H7 (cell line): Measurements from ENCODE around the gene OSBPL1A. TPM values are rescaled to one million over a fixed set of nuclear protein-coding genes. Genes with fewer than 3 reads are reported as not detected.

Experiments
- DNase-seq: peaks from one replicate; pipeline ENCODE4 v3.0.0; 2012
- H3K27me3 ChIP-seq: 2 replicates; pipeline ENCODE4 v1.6.0; 2011; ENCODE audit warnings: mild to moderate bottlenecking, low read length; ENCODE audit not compliant: control insufficient read depth, insufficient read depth
- H3K36me3 ChIP-seq: replicated peaks from 2 replicates; pipeline ENCODE4 v1.5.1; 2011; ENCODE audit warnings: low read length; ENCODE audit not compliant: control insufficient read depth, insufficient read depth
- H3K4me3 ChIP-seq: 2 replicates; pipeline ENCODE4 v1.5.1; 2011; ENCODE audit warnings: low read depth, mild to moderate bottlenecking, control low read depth, low read length, moderate library complexity; ENCODE audit not compliant: insufficient read depth
- total RNA-seq: library from RNA; depleted of rRNA; stranded (reverse); fragments of >200 nt; shearing (Covaris generic); gene quantifications from 2 replicates; pipeline ENCODE4 v1.2.3, GENCODE V29; 2014

OSBPL1A gene
- total RNA-seq, 1 experiment from 2014 or later: 48.3 TPM

GRCh38 chr18:24254071-24254470, 143.6 kb downstream of the OSBPL1A start:
- H3K4me3 ChIP-seq: no peak overlapping the region

DNA sequence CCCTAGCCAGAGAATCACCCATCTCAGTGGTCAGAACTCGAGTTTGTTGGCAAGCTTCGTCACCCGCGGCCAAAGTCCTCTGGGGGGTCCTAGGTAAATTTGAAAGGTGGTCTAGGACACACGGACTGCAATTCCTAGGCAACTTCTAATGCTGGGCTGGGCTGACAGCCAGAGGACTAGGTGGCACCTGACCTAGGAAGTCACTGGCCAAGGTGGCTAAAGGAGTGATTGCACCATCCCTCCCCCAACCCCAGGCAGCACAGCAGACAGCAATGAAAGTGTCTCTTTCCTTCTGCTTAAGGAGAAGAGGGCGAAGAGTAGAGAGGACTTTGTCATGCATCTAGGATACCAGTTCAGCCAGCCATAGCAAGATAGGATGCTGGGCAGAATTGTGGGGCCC, 147.9 kb downstream of the OSBPL1A start:
- H3K4me3 ChIP-seq: no peak overlapping the region
- H3K36me3 ChIP-seq: no peaks in the 10 kb centered on the region
- DNase-seq: no peak
- H3K27me3 ChIP-seq: no peaks in the 10 kb centered on the region

More at GRCh38 chr18:24254071-24254470, 143.6 kb downstream of the OSBPL1A start:
- Histone ChIP-seq H3K36me3 (no peaks in the 10 kb centered on the region), H3K27me3 (no peaks in the 10 kb centered on the region)
- no peak for DNase-seq

DNA sequence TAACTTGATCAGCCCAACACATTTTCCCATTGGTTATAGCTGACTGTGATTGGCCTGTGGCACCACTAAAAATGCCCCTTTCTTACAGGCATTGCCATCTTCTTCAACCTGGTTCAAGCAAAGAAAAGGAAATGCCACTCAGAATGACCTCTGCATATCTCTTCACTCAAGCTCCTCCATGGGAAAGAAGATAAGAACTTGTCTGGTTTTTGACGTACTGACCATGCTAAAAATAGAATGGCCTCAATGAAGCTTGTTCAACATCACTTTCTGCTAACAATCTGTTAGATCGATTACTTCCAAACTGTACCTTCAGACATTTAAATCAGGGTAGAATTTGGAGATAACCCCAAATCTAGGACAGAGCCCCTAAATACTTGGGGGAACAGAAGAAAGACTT, 149.3 kb downstream of the OSBPL1A start:
- no peaks in the 10 kb centered on the region for H3K27me3 ChIP-seq
- no peak overlapping the region for H3K4me3 ChIP-seq
- no peaks in the 10 kb centered on the region for H3K36me3 ChIP-seq
- no peak for DNase-seq

- H3K27me3 ChIP-seq: no peaks in the 10 kb centered on the region
- DNase-seq: no peak
- H3K4me3 ChIP-seq: no peak overlapping the region
- H3K36me3 ChIP-seq: no peaks in the 10 kb centered on the region
Measured at GRCh38 chr18:24246143-24246542, 151.5 kb downstream of the OSBPL1A start.

DNA sequence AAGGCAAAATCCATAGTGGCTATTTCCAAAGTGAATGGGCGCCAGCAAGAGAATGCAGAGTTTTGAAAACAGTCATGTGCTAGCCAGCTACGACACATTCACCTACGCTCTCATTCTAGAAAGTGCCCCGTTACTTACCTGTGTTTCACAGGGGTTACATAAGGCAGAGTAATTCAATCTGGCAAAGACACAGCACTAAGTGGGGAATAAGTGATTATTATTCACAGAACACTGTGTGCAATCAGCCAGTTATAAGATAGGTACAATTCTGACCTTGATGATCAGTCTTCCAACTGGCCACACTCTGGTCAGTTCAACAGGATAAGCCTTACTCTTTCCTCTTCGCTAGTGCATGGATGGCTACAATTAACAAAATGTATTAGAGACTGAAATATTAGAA, 152.9 kb downstream of the OSBPL1A start:
- Histone ChIP-seq H3K27me3 (no peaks in the 10 kb centered on the region), H3K4me3 (no peak overlapping the region), H3K36me3 (no peaks in the 10 kb centered on the region)
- no peak for DNase-seq

DNA sequence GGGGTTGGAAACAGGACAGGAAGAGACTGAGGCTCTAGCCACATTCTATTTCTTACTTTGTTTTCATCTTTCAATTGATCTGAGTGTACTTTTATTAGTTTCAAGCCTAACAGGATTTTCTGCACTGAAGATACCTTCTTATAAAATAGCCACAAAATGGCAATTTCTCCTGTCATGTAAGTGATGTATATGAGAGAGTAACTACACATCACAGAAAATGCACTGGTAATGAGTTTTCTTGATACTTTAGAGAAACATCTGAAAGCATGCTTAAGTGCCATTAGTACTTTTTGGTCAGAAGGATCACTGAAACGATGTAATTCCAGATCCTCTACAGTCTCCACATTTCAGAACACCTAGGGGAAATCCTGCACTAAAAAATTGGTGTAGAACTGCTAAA, 153.9 kb downstream of the OSBPL1A start:
- no peaks in the 10 kb centered on the region for H3K27me3 ChIP-seq
- H3K4me3 ChIP-seq: no peak overlapping the region
- H3K36me3 ChIP-seq: no peaks in the 10 kb centered on the region
- DNase-seq: no peak

DNA sequence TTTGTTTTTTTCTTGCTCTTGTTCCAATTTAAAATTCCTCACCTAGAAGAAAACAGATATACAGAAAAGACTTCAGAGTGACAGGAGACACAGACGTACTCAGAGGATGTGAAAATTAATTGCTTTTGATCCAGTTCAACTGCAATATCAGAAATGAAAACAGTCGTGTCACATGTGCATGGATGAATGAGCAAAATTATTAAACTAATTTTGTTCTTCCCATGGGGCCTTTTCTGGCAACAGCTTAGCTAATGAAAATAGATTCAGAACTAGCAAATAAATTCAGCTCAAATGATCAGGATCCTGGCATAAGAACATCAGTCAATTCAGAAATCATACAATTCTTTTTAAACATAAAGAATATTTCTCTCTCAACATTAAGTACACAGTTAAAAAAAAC, 158.3 kb downstream of the OSBPL1A start:
- Histone ChIP-seq H3K36me3 (peaks cover 2% of the 10 kb centered on the region), H3K27me3 (no peaks in the 10 kb centered on the region), H3K4me3 (no peak overlapping the region)
- no peak for DNase-seq

DNA sequence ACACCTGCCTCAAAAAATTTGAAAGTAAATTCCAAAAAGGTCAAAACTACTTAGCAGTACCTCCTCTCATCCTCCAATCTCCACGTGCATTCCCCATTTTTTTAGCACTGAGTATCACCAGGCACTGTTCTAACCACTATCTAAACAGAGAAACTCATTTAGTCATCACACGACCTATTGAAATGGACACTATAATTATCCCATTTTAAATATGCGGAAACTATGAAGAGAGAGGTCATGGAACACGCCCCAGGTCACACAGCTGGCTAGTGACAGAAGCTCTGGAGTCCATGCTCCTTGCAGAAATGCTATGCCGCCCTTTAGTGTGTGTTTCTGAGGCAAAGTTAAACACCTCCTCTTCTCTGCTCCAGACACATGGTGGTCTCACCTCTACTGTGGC, 159.2 kb downstream of the OSBPL1A start:
- Histone ChIP-seq H3K4me3 (no peak overlapping the region), H3K36me3 (peaks cover 2% of the 10 kb centered on the region)
- DNase-seq: no peak

DNA sequence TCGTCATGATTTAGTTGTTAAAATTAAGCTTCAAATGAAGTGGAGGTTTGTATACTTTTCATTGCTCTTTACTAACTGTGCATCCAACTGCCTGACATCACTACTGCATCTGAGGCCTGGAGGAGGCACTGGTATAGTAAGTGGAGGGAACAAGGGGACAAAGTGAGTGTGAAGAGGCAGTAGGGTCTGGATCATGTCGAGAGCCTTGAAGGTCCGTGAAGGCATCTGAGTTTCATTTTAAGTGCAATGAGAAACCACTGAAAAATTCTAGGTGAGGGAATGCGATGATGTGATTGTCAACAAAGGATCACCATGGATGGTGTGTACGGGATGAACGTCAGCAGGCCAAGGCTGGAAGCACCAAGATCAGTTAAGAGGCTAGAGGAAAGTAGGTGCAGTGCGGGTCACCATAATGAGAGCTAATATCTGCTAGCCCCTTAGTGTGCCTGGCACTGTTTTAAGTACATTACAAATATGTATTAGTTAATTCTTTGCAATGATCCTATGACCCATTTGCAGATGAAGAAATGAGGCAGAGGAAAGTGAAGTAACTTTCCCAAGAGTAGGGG, 162.7 kb downstream of the OSBPL1A start:
- DNase-seq: no peak
- H3K4me3 ChIP-seq: no peak overlapping the region

More for the DNA sequence above, 159.2 kb downstream of the OSBPL1A start:
- H3K27me3 ChIP-seq: no peaks in the 10 kb centered on the region

DNA sequence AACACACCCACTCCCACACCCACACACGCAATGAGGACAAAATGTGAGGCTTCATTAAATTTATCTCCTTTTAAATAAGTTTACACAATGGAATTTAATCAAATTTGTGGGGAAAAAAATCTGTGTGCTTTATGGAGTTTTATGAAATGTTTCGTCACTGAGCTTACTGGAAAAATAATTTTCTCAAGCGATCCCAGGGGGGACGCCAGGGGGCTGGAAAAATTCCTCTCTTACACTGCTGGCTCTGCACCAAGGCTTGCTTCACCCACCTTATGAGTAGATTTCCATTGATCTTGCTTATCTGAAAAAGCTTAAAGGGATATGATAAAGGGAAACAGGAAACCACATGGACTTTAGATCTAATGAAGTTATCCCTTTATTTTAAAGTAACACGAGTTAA, 163.3 kb downstream of the OSBPL1A start:
- Histone ChIP-seq H3K36me3 (peaks cover 2% of the 10 kb centered on the region), H3K27me3 (no peaks in the 10 kb centered on the region), H3K4me3 (no peak overlapping the region)
- DNase-seq: no peak

More for the DNA sequence above, 162.7 kb downstream of the OSBPL1A start:
- Histone ChIP-seq H3K36me3 (peaks cover 2% of the 10 kb centered on the region), H3K27me3 (no peaks in the 10 kb centered on the region)

- H3K36me3 ChIP-seq: peaks cover 2% of the 10 kb centered on the region
- H3K4me3 ChIP-seq: no peak overlapping the region
- H3K27me3 ChIP-seq: no peaks in the 10 kb centered on the region
- DNase-seq: no peak
Measured at GRCh38 chr18:24232800-24233199, 164.8 kb downstream of the OSBPL1A start.

DNA sequence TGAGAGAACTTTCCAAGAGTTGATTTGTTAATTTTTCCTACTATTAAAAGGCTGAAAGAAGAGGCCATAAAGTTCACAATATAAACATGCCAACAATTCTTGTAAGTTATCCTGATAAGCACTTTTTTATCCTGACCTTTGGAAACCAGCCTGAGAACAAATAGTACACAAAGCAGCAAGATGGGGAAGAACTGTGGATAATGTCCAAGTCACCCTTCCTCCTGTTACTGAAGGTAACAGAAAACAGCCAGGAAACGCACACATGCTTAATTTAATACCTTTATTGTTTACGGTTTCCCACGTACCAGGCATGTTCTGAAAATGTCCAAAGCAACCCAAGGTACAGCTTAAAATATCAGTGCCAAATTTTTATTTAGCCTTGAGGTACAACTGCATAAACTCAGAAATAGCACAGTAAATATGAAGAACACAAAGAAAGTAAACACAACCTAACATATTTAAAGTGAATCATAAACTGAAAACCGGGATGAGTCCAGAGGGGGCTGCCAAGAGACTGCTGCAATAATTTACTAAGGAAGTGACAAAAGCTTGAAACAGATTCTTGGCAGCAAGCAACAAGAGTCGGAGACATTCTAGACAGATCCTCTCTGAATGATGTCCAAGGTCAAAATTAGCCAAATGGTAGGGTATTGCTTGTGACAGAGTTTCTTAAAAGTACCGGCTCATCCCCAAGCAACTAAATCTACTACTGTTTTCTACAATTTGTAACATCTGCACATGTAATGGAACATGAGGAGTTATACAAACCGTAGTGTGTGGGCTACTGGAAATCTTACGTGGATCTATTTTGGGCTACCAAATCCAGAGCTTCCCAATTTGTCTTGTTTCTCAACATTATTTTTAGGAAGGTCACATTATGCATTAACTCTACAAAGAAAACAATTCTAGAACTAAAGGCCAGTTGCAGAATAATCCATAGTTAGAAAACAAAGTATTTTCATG, 165.6 kb downstream of the OSBPL1A start:
- no peak for DNase-seq
- Histone ChIP-seq H3K4me3 (no peak overlapping the region), H3K27me3 (no peaks in the 10 kb centered on the region), H3K36me3 (peaks cover 2% of the 10 kb centered on the region)

- H3K27me3 ChIP-seq: no peaks in the 10 kb centered on the region
- H3K4me3 ChIP-seq: no peak overlapping the region
- no peaks in the 10 kb centered on the region for H3K36me3 ChIP-seq
- no peak for DNase-seq
Measured at GRCh38 chr18:24230766-24231165, 166.9 kb downstream of the OSBPL1A start.

GRCh38 chr18:24228667-24229041, 169.0 kb downstream of the OSBPL1A start:
- Histone ChIP-seq H3K27me3 (no peaks in the 10 kb centered on the region), H3K4me3 (no peak overlapping the region), H3K36me3 (no peaks in the 10 kb centered on the region)
- DNase-seq: no peak

GRCh38 chr18:24227977-24228666, 169.5 kb downstream of the OSBPL1A start:
- Histone ChIP-seq H3K4me3 (no peak overlapping the region), H3K36me3 (no peaks in the 10 kb centered on the region), H3K27me3 (no peaks in the 10 kb centered on the region)
- DNase-seq: peak; percentile 9
